SK-N-SH (cell line): ENCODE data around the gene TRMT1. TPM values are rescaled to one million over a fixed set of nuclear protein-coding genes. Genes with fewer than 3 reads are reported as not detected.

Source experiments
- CTCF ChIA-PET: fragments of 300-600, 350-600 bp; formaldehyde crosslinking; extraction: SDS; loops from one replicate; lab custom pipeline; 2021; lab: Yijun Ruan, JAX
- POLR2A ChIA-PET: fragments of 350-600 bp; sonication (Branson Sonifier 250); formaldehyde crosslinking; extraction: SDS; loops from one replicate; lab custom pipeline; 2020; ENCODE audit warnings: antibody characterized with exemption, inconsistent platforms; lab: Yijun Ruan, JAX
- DNase-seq: peaks from one replicate; pipeline ENCODE4 v3.0.0; 2012
- H2AFZ ChIP-seq: fragments of 200-600 bp; sonication (generic); 2 replicates; pipeline ENCODE4 v1.8.1; 2016; ENCODE audit warnings: antibody characterized with exemption, mild to moderate bottlenecking, low read depth
- H3F3A ChIP-seq: fragments of 200-600 bp; sonication (generic); replicated peaks from 2 replicates; pipeline ENCODE3; 2016; ENCODE audit warnings: antibody characterized with exemption, mild to moderate bottlenecking; ENCODE audit not compliant: insufficient read depth
- H3K27ac ChIP-seq, 2 experiments: fragments of 200-500 bp in 1 of 2; fragments of 200-600 bp in 1 of 2; sonication (Bioruptor generic) in 1 of 2; sonication (generic), shearing (Covaris generic) in 1 of 2; 2 replicates each; pipeline versions ENCODE4 v1.5.1 to v1.6.1; 2014 to 2016; ENCODE audit warnings: low read depth in 2 of 2, inconsistent platforms in 1 of 2, low read length in 1 of 2, mild to moderate bottlenecking in 1 of 2, mixed read lengths in 1 of 2
- H3K27me3 ChIP-seq: fragments of 200-600 bp; sonication (generic), shearing (Covaris generic); 2 replicates; pipeline ENCODE4 v1.6.1; 2016; ENCODE audit warnings: mixed run types; ENCODE audit not compliant: insufficient read depth
- H3K36me3 ChIP-seq, 2 experiments: fragments of 200-500 bp in 1 of 2; fragments of 200-600 bp in 1 of 2; sonication (Bioruptor generic) in 1 of 2; sonication (generic) in 1 of 2; replicated peaks in 1 of 2; 2 replicates each; pipeline versions ENCODE3 to v1.5.1; 2014 to 2016; ENCODE audit warnings: low read length in 1 of 2, mild to moderate bottlenecking in 1 of 2; ENCODE audit not compliant: insufficient read depth in 2 of 2, control insufficient read depth in 1 of 2
- H3K4me1 ChIP-seq, 2 experiments: fragments of 200-500 bp in 1 of 2; fragments of 200-600 bp in 1 of 2; sonication (Bioruptor generic) in 1 of 2; sonication (generic), shearing (Covaris generic) in 1 of 2; 2 replicates each; pipeline versions ENCODE4 v1.5.1 to v1.6.1; 2014 to 2016; ENCODE audit warnings: low read depth in 1 of 2, low read length in 1 of 2, mixed run types in 1 of 2; ENCODE audit not compliant: insufficient read depth in 2 of 2, control insufficient read depth in 1 of 2
- H3K4me2 ChIP-seq: fragments of 200-600 bp; sonication (generic), shearing (Covaris generic); 2 replicates; pipeline ENCODE4 v1.6.1; 2017; ENCODE audit warnings: mixed run types
- H3K4me3 ChIP-seq, 2 experiments: fragments of 200-500 bp in 1 of 2; fragments of 200-600 bp in 1 of 2; sonication (Bioruptor generic) in 1 of 2; sonication (generic), shearing (Covaris generic) in 1 of 2; 2 replicates each; pipeline versions ENCODE4 v1.5.1 to v1.8.1; 2014 to 2016; ENCODE audit warnings: low read depth in 2 of 2, inconsistent platforms in 1 of 2, low read length in 1 of 2, mild to moderate bottlenecking in 1 of 2, mixed read lengths in 1 of 2, moderate library complexity in 1 of 2
- H3K79me2 ChIP-seq: fragments of 200-600 bp; sonication (generic); 2 replicates; pipeline ENCODE4 v1.8.1; 2017; ENCODE audit warnings: mild to moderate bottlenecking; ENCODE audit not compliant: insufficient read depth
- H3K9ac ChIP-seq: fragments of 200-600 bp; sonication (generic); 2 replicates; pipeline ENCODE4 v1.6.1; 2017; ENCODE audit warnings: mixed run types
- H3K9me2 ChIP-seq: fragments of 200-600 bp; sonication (generic); 2 replicates; pipeline ENCODE4 v1.6.1; 2017; ENCODE audit warnings: mixed run types
- H3K9me3 ChIP-seq: fragments of 200-600 bp; sonication (generic); 2 replicates; pipeline ENCODE4 v1.6.1; 2017; ENCODE audit warnings: mixed run types, mild to moderate bottlenecking, moderate library complexity
- H4K20me1 ChIP-seq: fragments of 200-600 bp; sonication (generic); 2 replicates; pipeline ENCODE4 v1.6.1; 2017; ENCODE audit warnings: mild to moderate bottlenecking, mixed run types; ENCODE audit not compliant: insufficient read depth
- CHD2 ChIP-seq: fragments of 150-350 bp; IDR thresholded peaks from 2 replicates; pipeline ENCODE4 v1.6.1; 2018; ENCODE audit warnings: low read length; ENCODE audit not compliant: partially characterized antibody
- CTCF ChIP-seq: fragments of 200-600 bp; sonication (generic); IDR thresholded peaks from 2 replicates; pipeline ENCODE4 v1.6.1; 2017; ENCODE audit warnings: antibody characterized with exemption, mild to moderate bottlenecking, moderate library complexity
- ELF1 ChIP-seq: IDR thresholded peaks from 2 replicates; pipeline ENCODE4 v1.4.0; 2012
- EP300 ChIP-seq, 2 experiments: IDR thresholded peaks; 2 replicates each; pipeline versions ENCODE4 v1.4.0 to v1.6.1; 2012; ENCODE audit warnings: borderline replicate concordance in 1 of 2, low read depth in 1 of 2, low read length in 1 of 2
- EZH2phosphoT487 ChIP-seq: fragments of 200-600 bp; sonication (generic); IDR thresholded peaks from 2 replicates; pipeline ENCODE4 v1.6.1; 2017; ENCODE audit warnings: low read depth, mixed run types, mild to moderate bottlenecking, antibody characterized with exemption, moderate library complexity, borderline replicate concordance
- FOXJ3 ChIP-seq: sonication (generic); formaldehyde crosslinking; IDR thresholded peaks from 2 replicates; pipeline ENCODE4 v1.5.1; 2020; ENCODE audit warnings: mild to moderate bottlenecking, missing genetic modification reagents
- MAX ChIP-seq: IDR thresholded peaks from 2 replicates; pipeline ENCODE4 v1.4.0; 2012; ENCODE audit warnings: low read depth
- MXI1 ChIP-seq: IDR thresholded peaks from 2 replicates; pipeline ENCODE4 v1.6.1; 2012; ENCODE audit warnings: mild to moderate bottlenecking, low read depth, low read length, improper control_type of control experiment
- PBX3 ChIP-seq: IDR thresholded peaks from 2 replicates; pipeline ENCODE4; 2012
- REST ChIP-seq: IDR thresholded peaks from 2 replicates; pipeline ENCODE4 v1.6.1; 2012; ENCODE audit warnings: mild to moderate bottlenecking, low read depth, low read length, moderate library complexity
- RFX5 ChIP-seq: IDR thresholded peaks from 2 replicates; pipeline ENCODE4 v1.6.1; 2012; ENCODE audit warnings: mild to moderate bottlenecking, improper control_type of control experiment, low read length
- SMC3 ChIP-seq: IDR thresholded peaks from 2 replicates; pipeline ENCODE4 v1.6.1; 2012; ENCODE audit warnings: low read depth, low read length, improper control_type of control experiment
- TEAD4 ChIP-seq: IDR thresholded peaks from 2 replicates; pipeline ENCODE4 v1.4.0; 2012; ENCODE audit warnings: mild to moderate bottlenecking, borderline replicate concordance; ENCODE audit not compliant: insufficient read depth
- USF1 ChIP-seq: IDR thresholded peaks from 2 replicates; pipeline ENCODE4 v1.4.0; 2012; ENCODE audit warnings: low read depth, borderline replicate concordance
- WGBS: methylation state at CpG from one replicate; pipeline ENCODE4 v1.1.6; 2017; ENCODE audit warnings: low lambda C conversion rate; 5-methylcytosine and 5-hydroxymethylcytosine counted together
- polyA plus RNA-seq, 3 experiments: library from polyadenylated mRNA; depleted of rRNA; stranded (reverse); fragments of >200 nt; gene quantifications; 2 replicates each; pipeline ENCODE4 v1.2.3, GENCODE V29; 2012

Gene TRMT1
- polyA plus RNA-seq, 1 of the 3 experiments (the other 2 are of a cell fraction): 64.9 TPM

GRCh38 chr19:13098277-13099072 lies 18.1 kb downstream of the TRMT1 start:
- no peak overlapping the region for H3K27ac ChIP-seq
- H3K4me3 ChIP-seq: no peak overlapping the region
- H3K4me1 ChIP-seq: peaks cover 0 to 52% of the 10 kb centered on the region in 2 experiments
- WGBS: 94% methylated on average over 50 of the region's 58 CpGs
- no peak for TF ChIP-seq EZH2phosphoT487
- TF ChIP-seq ELF1: no peak
- no peak for TF ChIP-seq CTCF
- TF ChIP-seq USF1: no peak
- no peak for TF ChIP-seq REST
- no peak for TF ChIP-seq PBX3
- no peak for TF ChIP-seq MAX
- no peak for TF ChIP-seq TEAD4
- no peak for TF ChIP-seq EP300 (IDR thresholded peaks at IDR 0.05; ENCODE audit: borderline replicate concordance in 1 of 2, low read depth in 1 of 2, low read length in 1 of 2)
- TF ChIP-seq SMC3: no peak
- TF ChIP-seq MXI1: no peak
- no peak for TF ChIP-seq CHD2
- TF ChIP-seq RFX5: no peak
- TF ChIP-seq FOXJ3 (CRISPR knock-in tag): no peak
- H3K9ac ChIP-seq: no peak overlapping the region
- peaks cover 5% of the 10 kb centered on the region for H3F3A ChIP-seq
- CTCF ChIA-PET: no interaction called here
- H3K27me3 ChIP-seq: no peaks in the 10 kb centered on the region
- H3K9me2 ChIP-seq: no peaks in the 10 kb centered on the region
- no peak overlapping the region for H3K4me2 ChIP-seq
- no peaks in the 10 kb centered on the region for H3K9me3 ChIP-seq
- POLR2A ChIA-PET: no interaction called here
- no peaks in the 10 kb centered on the region for H4K20me1 ChIP-seq
- peaks cover 12% of the 10 kb centered on the region; the same call in 1 of the 2 replicates for H3K79me2 ChIP-seq
- no peak for DNase-seq
- H3K36me3 ChIP-seq: peaks cover 0 to 16% of the 10 kb centered on the region in 2 experiments
- no peak overlapping the region for H2AFZ ChIP-seq
